Kidney (tissue), 14 donors: ENCODE results near the gene IGSF11. TPM values are rescaled to one million over a fixed set of nuclear protein-coding genes. Genes with fewer than 3 reads are reported as not detected.

ENCODE experiments used
- DNase-seq, 5 donors: peaks; one replicate each; pipeline ENCODE4 v3.0.0-alpha.2; 2013 to 2020
- FAIRE-seq: peaks from 2 replicates; lab custom pipeline; 2012; peaks lifted over from hg19 to GRCh38; lab: Jason Lieb, UNC
- H3K27ac ChIP-seq, 2 donors: one replicate each; pipeline ENCODE4 v1.7.0; 2013; ENCODE audit warnings: low read depth in 2 of 2, low read length in 2 of 2, inconsistent platforms in 1 of 2
- H3K27me3 ChIP-seq: one replicate; pipeline ENCODE4 v1.7.1; 2013; ENCODE audit warnings: low read length, inconsistent platforms; ENCODE audit not compliant: control insufficient read depth, insufficient read depth
- H3K36me3 ChIP-seq, 3 donors: one replicate each; pipeline versions ENCODE4 v1.7.0 to v1.7.1; 2013; ENCODE audit warnings: low read length in 3 of 3, control low read depth in 1 of 3, inconsistent platforms in 1 of 3; ENCODE audit not compliant: insufficient read depth in 3 of 3, control insufficient read depth in 2 of 3
- H3K4me1 ChIP-seq, 3 donors: one replicate each; pipeline versions ENCODE4 v1.7.0 to v1.7.1; 2013; ENCODE audit warnings: low read length in 3 of 3, inconsistent platforms in 1 of 3, low read depth in 1 of 3; ENCODE audit not compliant: control insufficient read depth in 2 of 3, insufficient read depth in 2 of 3
- H3K4me3 ChIP-seq, 3 donors: one replicate each; pipeline versions ENCODE4 v1.7.0 to v1.8.1; 2013; ENCODE audit warnings: low read length in 3 of 3, control low read depth in 1 of 3, inconsistent platforms in 1 of 3
- H3K9ac ChIP-seq, 3 donors: one replicate each; pipeline versions ENCODE4 v1.7.0 to v1.7.1; 2013; ENCODE audit warnings: low read length in 3 of 3, control low read depth in 1 of 3, inconsistent platforms in 1 of 3
- H3K9me3 ChIP-seq, 3 donors: one replicate each; pipeline versions ENCODE4 v1.7.0 to v1.7.1; 2013; ENCODE audit warnings: low read length in 3 of 3, control low read depth in 1 of 3, inconsistent platforms in 1 of 3; ENCODE audit not compliant: control insufficient read depth in 2 of 3, insufficient read depth in 1 of 3
- intact Hi-C: fragments of 100-400 bp; cut with DNase I; formaldehyde crosslinking; loops from one replicate; pipeline ENCODE4 v1.11.1; 2022
- polyA plus RNA-seq: library from polyadenylated mRNA; stranded (reverse); fragments of 350-450 nt; fragmentation: Illumina TruSeq; extraction: RNeasy Lipid Tissue Mini Kit (QIAGEN cat#74804); gene quantifications from one replicate; pipeline ENCODE4 v1.2.3, GENCODE V29; 2014; ENCODE audit warnings: low read depth, low replicate concordance; ENCODE audit not compliant: insufficient read depth
- total RNA-seq: library from RNA; stranded (reverse); fragmentation: NEBNext Ultra II Directional; extraction: Animal tissue kit (Norgen Biotek cat#: 25700); gene quantifications from one replicate; pipeline ENCODE4 v1.2.1, GENCODE V29; 2021
- TF ChIP-seq, protein P1 (sequence below): IDR thresholded peaks from 3 replicates; pipeline ENCODE4 v1.5.1; 2012; ENCODE audit warnings: mild to moderate bottlenecking, moderate library complexity, borderline replicate concordance; ENCODE audit not compliant: insufficient read depth; ENCODE audit errors: extremely low read depth
- donor health status: control.
- donor health status: control.
- donor health status: control.
- donor health status: control.
- donor health status: control.
- donor health status: DM: yes; HTN: yes; CAD: no.
- donor health status: Normal renal cell carcinoma (clear cell type).

The IGSF11 gene
- total and polyA plus RNA-seq, 2 donors from 2014 or later = 1.3 to 6.7 TPM

DNA sequence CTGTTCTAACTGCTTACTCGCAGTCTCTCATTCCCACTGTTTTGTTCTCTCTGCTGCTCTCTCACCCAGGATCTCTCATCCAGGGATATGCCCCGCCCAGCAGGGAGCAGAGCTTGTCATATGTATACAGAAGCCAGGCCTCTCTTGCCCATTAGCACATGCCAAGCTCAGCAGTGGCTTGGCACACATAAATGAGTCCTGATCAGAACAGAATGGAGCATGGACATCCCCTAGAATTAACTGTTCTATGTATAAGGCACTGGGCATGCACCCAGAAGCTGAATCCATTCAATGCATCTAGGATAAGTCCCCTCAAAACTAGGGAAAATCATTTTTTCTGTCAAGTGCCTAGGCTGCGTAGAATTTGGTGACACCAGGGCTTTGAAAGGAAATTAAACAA is 61.6 kb downstream of the IGSF11 start:
- intact Hi-C loops = no loop called here
- TF ChIP-seq, protein P1, sequence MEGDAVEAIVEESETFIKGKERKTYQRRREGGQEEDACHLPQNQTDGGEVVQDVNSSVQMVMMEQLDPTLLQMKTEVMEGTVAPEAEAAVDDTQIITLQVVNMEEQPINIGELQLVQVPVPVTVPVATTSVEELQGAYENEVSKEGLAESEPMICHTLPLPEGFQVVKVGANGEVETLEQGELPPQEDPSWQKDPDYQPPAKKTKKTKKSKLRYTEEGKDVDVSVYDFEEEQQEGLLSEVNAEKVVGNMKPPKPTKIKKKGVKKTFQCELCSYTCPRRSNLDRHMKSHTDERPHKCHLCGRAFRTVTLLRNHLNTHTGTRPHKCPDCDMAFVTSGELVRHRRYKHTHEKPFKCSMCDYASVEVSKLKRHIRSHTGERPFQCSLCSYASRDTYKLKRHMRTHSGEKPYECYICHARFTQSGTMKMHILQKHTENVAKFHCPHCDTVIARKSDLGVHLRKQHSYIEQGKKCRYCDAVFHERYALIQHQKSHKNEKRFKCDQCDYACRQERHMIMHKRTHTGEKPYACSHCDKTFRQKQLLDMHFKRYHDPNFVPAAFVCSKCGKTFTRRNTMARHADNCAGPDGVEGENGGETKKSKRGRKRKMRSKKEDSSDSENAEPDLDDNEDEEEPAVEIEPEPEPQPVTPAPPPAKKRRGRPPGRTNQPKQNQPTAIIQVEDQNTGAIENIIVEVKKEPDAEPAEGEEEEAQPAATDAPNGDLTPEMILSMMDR = no peak
- no peak for FAIRE-seq
- no peaks in the 10 kb centered on the region for H3K27me3 ChIP-seq
- no peak overlapping the region for H3K27ac ChIP-seq
- no peak overlapping the region for H3K9ac ChIP-seq
- H3K36me3 ChIP-seq = no peaks in the 10 kb centered on the region
- no peak overlapping the region for H3K4me3 ChIP-seq
- no peaks in the 10 kb centered on the region for H3K4me1 ChIP-seq
- H3K9me3 ChIP-seq = no peaks in the 10 kb centered on the region
- DNase-seq = no peak

DNA sequence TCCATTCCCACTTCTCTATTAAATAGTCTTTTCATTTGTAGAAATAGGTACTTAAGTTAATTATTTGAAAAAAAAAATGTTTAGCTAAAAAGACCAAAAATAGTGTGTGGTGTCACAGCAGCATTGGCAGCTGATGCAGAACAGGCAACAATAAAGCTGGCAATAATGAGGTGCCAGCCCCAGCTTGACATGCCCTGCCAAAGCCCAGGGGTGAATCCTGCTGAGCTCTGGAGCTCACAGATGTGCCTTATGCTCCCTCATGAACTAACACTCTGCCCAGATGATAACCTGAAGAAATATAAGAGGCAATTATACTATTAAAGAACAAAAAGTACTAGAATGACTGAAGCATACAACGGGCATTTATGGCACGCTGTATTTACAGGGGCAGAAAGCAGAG is 63.8 kb downstream of the IGSF11 start:
- Histone ChIP-seq H3K27ac (no peak overlapping the region), H3K4me1 (no peaks in the 10 kb centered on the region), H3K36me3 (no peaks in the 10 kb centered on the region), H3K9me3 (no peaks in the 10 kb centered on the region), H3K9ac (no peak overlapping the region), H3K27me3 (no peaks in the 10 kb centered on the region), H3K4me3 (no peak overlapping the region)
- TF ChIP-seq, protein P1 = no peak
- DNase-seq (no peak), FAIRE-seq (no peak)
- intact Hi-C loops = no loop called here

DNA sequence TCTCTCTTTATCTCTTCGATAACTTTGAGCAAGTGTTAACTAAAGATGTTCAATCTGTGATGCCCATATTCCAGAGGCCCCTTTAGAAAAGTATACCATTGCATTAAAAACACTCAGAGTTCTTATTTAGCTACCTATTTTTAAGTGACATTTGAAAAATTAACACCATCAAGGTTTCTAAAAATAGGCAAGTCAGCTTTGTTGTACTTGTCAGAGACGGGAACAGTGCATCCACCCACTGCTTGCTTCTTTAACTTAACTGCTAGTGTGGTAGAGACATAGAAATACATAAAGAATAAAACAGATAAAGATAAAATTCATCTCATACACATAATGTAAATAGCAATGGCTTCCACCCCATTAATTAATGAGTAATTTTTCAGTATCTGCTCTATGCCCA is 66.0 kb downstream of the IGSF11 start:
- H3K27ac ChIP-seq = no peak overlapping the region
- FAIRE-seq = no peak
- intact Hi-C loops = no loop called here

More for the DNA sequence above, 66.0 kb downstream of the IGSF11 start:
- Histone ChIP-seq H3K36me3 (no peaks in the 10 kb centered on the region), H3K9me3 (no peaks in the 10 kb centered on the region), H3K4me3 (no peak overlapping the region), H3K9ac (no peak overlapping the region), H3K27me3 (no peaks in the 10 kb centered on the region), H3K4me1 (no peaks in the 10 kb centered on the region)
- TF ChIP-seq, protein P1 = no peak
- no peak for DNase-seq
